ENCODE results near the gene FAM241A.
"Not testable (repeated sequence)": the region's sequence is repeated elsewhere in the genome, so short reads cannot be mapped to it uniquely, and the experiment has no call there.

The FAM241A gene

GRCh38 chr4:112176596-112176995, 31.3 kb downstream of the FAM241A start:
- H3K4me2 ChIP-seq (ENCODE audit: low read depth, low read length, poor library complexity, severe bottlenecking), result no peak overlapping the region
- no peak overlapping the region for H3K9ac ChIP-seq (ENCODE audit: low read length)

GRCh38 chr4:112178741-112179140, 33.5 kb downstream of the FAM241A start:
- not testable (repeated sequence) for H3K27me3 ChIP-seq (ENCODE audit: low read length); H3K36me3 ChIP-seq (ENCODE audit: low read length); H3K4me3 ChIP-seq (ENCODE audit: insufficient read depth, low read length, poor library complexity, severe bottlenecking); H3K9me3 ChIP-seq (ENCODE audit: insufficient read depth, low read length); H3K4me2 ChIP-seq (ENCODE audit: low read depth, low read length, poor library complexity, severe bottlenecking); H4K20me1 ChIP-seq (ENCODE audit: low read depth, low read length); H3K9me2 ChIP-seq (replicated peaks; ENCODE audit: insufficient read depth, low read length); H2AFZ ChIP-seq (ENCODE audit: low read depth, low read length, severe bottlenecking); H3K79me2 ChIP-seq (ENCODE audit: insufficient read depth, low read length); H3K27ac ChIP-seq (ENCODE audit: low read depth, low read length); H3F3A ChIP-seq (ENCODE audit: insufficient read depth); H3K9ac ChIP-seq (ENCODE audit: low read length)

More at GRCh38 chr4:112176596-112176995, 31.3 kb downstream of the FAM241A start:
- Histone ChIP-seq H3K27me3 (ENCODE audit: low read length) (no peaks in the 10 kb centered on the region), H3K9me2 (replicated peaks; ENCODE audit: insufficient read depth, low read length) (no peaks in the 10 kb centered on the region), H3K36me3 (ENCODE audit: low read length) (no peaks in the 10 kb centered on the region), H3K9me3 (ENCODE audit: insufficient read depth, low read length) (no peaks in the 10 kb centered on the region), H4K20me1 (ENCODE audit: low read depth, low read length) (no peaks in the 10 kb centered on the region), H3K27ac (ENCODE audit: low read depth, low read length) (no peak overlapping the region), H2AFZ (ENCODE audit: low read depth, low read length, severe bottlenecking) (no peak overlapping the region), H3F3A (ENCODE audit: insufficient read depth) (no peaks in the 10 kb centered on the region), H3K4me3 (ENCODE audit: insufficient read depth, low read length, poor library complexity, severe bottlenecking) (no peak overlapping the region), H3K79me2 (ENCODE audit: insufficient read depth, low read length) (no peaks in the 10 kb centered on the region)
- TF ChIP-seq EZH2phosphoT487 (conservative IDR thresholded peaks at IDR 0.05; ENCODE audit: low read length), result no peak

GRCh38 chr4:112181358-112182000, 36.2 kb downstream of the FAM241A start:
- Histone ChIP-seq H3K4me3 (ENCODE audit: insufficient read depth, low read length, poor library complexity, severe bottlenecking) (no peak overlapping the region), H3K9ac (ENCODE audit: low read length) (no peak overlapping the region), H3K27ac (ENCODE audit: low read depth, low read length) (no peak overlapping the region), H3K27me3 (ENCODE audit: low read length) (no peaks in the 10 kb centered on the region), H4K20me1 (ENCODE audit: low read depth, low read length) (no peaks in the 10 kb centered on the region), H3K36me3 (ENCODE audit: low read length) (no peaks in the 10 kb centered on the region), H2AFZ (ENCODE audit: low read depth, low read length, severe bottlenecking) (no peak overlapping the region), H3F3A (ENCODE audit: insufficient read depth) (no peaks in the 10 kb centered on the region), H3K9me3 (ENCODE audit: insufficient read depth, low read length) (no peaks in the 10 kb centered on the region), H3K9me2 (replicated peaks; ENCODE audit: insufficient read depth, low read length) (no peaks in the 10 kb centered on the region), H3K4me2 (ENCODE audit: low read depth, low read length, poor library complexity, severe bottlenecking) (no peak overlapping the region), H3K79me2 (ENCODE audit: insufficient read depth, low read length) (no peaks in the 10 kb centered on the region)
- TF ChIP-seq CTCF (IDR thresholded peaks at IDR 0.05; ENCODE audit: insufficient read depth, low read length, poor library complexity, severe bottlenecking) (no peak), EZH2phosphoT487 (conservative IDR thresholded peaks at IDR 0.05; ENCODE audit: low read length) (no peak)

- Histone ChIP-seq H3K9ac (ENCODE audit: low read length) (no peak overlapping the region), H3K9me3 (ENCODE audit: insufficient read depth, low read length) (no peaks in the 10 kb centered on the region), H3K9me2 (replicated peaks; ENCODE audit: insufficient read depth, low read length) (no peaks in the 10 kb centered on the region), H3K27ac (ENCODE audit: low read depth, low read length) (no peak overlapping the region), H2AFZ (ENCODE audit: low read depth, low read length, severe bottlenecking) (no peak overlapping the region), H4K20me1 (ENCODE audit: low read depth, low read length) (no peaks in the 10 kb centered on the region), H3K27me3 (ENCODE audit: low read length) (no peaks in the 10 kb centered on the region), H3F3A (ENCODE audit: insufficient read depth) (no peaks in the 10 kb centered on the region), H3K4me2 (ENCODE audit: low read depth, low read length, poor library complexity, severe bottlenecking) (no peak overlapping the region), H3K79me2 (ENCODE audit: insufficient read depth, low read length) (no peaks in the 10 kb centered on the region), H3K4me3 (ENCODE audit: insufficient read depth, low read length, poor library complexity, severe bottlenecking) (no peak overlapping the region), H3K36me3 (ENCODE audit: low read length) (no peaks in the 10 kb centered on the region)
- TF ChIP-seq EZH2phosphoT487 (conservative IDR thresholded peaks at IDR 0.05; ENCODE audit: low read length), result no peak
- no peak for TF ChIP-seq CTCF (IDR thresholded peaks at IDR 0.05; ENCODE audit: insufficient read depth, low read length, poor library complexity, severe bottlenecking)
Observed at GRCh38 chr4:112182604-112183003, 37.4 kb downstream of the FAM241A start.
